Sigmoid colon (tissue), 4 donors: ENCODE data around the gene ACSL6.

Experiments
- CTCF ChIP-seq, 4 experiments: fragments of 450-650 bp in 3 of 4; fragments of 200-600 bp in 1 of 4; IDR thresholded peaks; one replicate each; pipeline ENCODE4 v1.5.1; 2016 to 2019; ENCODE audit warnings: antibody characterized with exemption in 4 of 4, mild to moderate bottlenecking in 3 of 4, moderate library complexity in 2 of 4
- EP300 ChIP-seq, 4 donors: sonication (generic); formaldehyde crosslinking; IDR thresholded peaks; one replicate each; pipeline ENCODE4 v1.6.1; 2017; ENCODE audit warnings: antibody characterized with exemption in 4 of 4
- POLR2A ChIP-seq, 2 donors: fragments of 450-650 bp; IDR thresholded peaks; one replicate each; pipeline ENCODE4 v1.6.1; 2016; ENCODE audit warnings: antibody characterized with exemption in 2 of 2, mild to moderate bottlenecking in 2 of 2, moderate library complexity in 2 of 2
- POLR2AphosphoS5 ChIP-seq, 4 donors: sonication (generic); formaldehyde crosslinking; IDR thresholded peaks; one replicate each; pipeline ENCODE4 v1.6.1; 2017; ENCODE audit warnings: antibody characterized with exemption in 4 of 4

GRCh38 chr5:131939690-131940345, 71.6 kb downstream of the ACSL6 start:
- no peak for TF ChIP-seq POLR2A (IDR thresholded peaks at IDR 0.05)
- TF ChIP-seq CTCF (IDR thresholded peaks at IDR 0.05): no peak
- no peak for TF ChIP-seq EP300 (IDR thresholded peaks at IDR 0.05)
- no peak for TF ChIP-seq POLR2AphosphoS5 (IDR thresholded peaks at IDR 0.05)
